ENCODE data around the gene ASIC1.

Gene ASIC1

GRCh38 chr12:50041062-50041860 is 16.1 kb upstream of the ASIC1 start:
- DNase-seq (ENCODE audit: low read depth): no peak

GRCh38 chr12:50041962-50042361 is 15.4 kb upstream of the ASIC1 start:
- DNase-seq (ENCODE audit: low read depth): no peak

GRCh38 chr12:50042693-50043092 is 14.7 kb upstream of the ASIC1 start:
- no peak for DNase-seq (ENCODE audit: low read depth)

GRCh38 chr12:50043308-50043707 is 14.1 kb upstream of the ASIC1 start:
- DNase-seq (ENCODE audit: low read depth): no peak

- DNase-seq (ENCODE audit: low read depth): no peak
Observed at GRCh38 chr12:50043854-50044253, 13.5 kb upstream of the ASIC1 start.

GRCh38 chr12:50047693-50048250 is 9.6 kb upstream of the ASIC1 start:
- no peak for DNase-seq (ENCODE audit: low read depth)

GRCh38 chr12:50049254-50050118 is 7.9 kb upstream of the ASIC1 start:
- no peak for DNase-seq (ENCODE audit: low read depth)

- DNase-seq (ENCODE audit: low read depth): no peak
Observed at GRCh38 chr12:50050119-50050385, 7.3 kb upstream of the ASIC1 start.

GRCh38 chr12:50050410-50051098 is 6.8 kb upstream of the ASIC1 start:
- DNase-seq (ENCODE audit: low read depth): no peak

GRCh38 chr12:50051101-50051806 is 6.1 kb upstream of the ASIC1 start:
- DNase-seq (ENCODE audit: low read depth): no peak

GRCh38 chr12:50052544-50052943 is 4.9 kb upstream of the ASIC1 start:
- no peak for DNase-seq (ENCODE audit: low read depth)

GRCh38 chr12:50052964-50053363 is 4.4 kb upstream of the ASIC1 start:
- no peak for DNase-seq (ENCODE audit: low read depth)

- no peak for DNase-seq (ENCODE audit: low read depth)
Observed at GRCh38 chr12:50053583-50053982, 3.8 kb upstream of the ASIC1 start.

GRCh38 chr12:50055831-50056638 is 1.4 kb upstream of the ASIC1 start:
- DNase-seq (ENCODE audit: low read depth): peak; percentile 27

GRCh38 chr12:50056639-50056976 is 788 bp upstream of the ASIC1 start:
- DNase-seq (ENCODE audit: low read depth): no peak

GRCh38 chr12:50057896-50058670 is 687 bp downstream of the ASIC1 start:
- no peak for DNase-seq (ENCODE audit: low read depth)

GRCh38 chr12:50058743-50059312 is 1.4 kb downstream of the ASIC1 start:
- no peak for DNase-seq (ENCODE audit: low read depth)

- peak; percentile 47 for DNase-seq (ENCODE audit: low read depth)
Observed at GRCh38 chr12:50059440-50060119, 2.2 kb downstream of the ASIC1 start.

GRCh38 chr12:50060120-50060468 is 2.7 kb downstream of the ASIC1 start:
- no peak for DNase-seq (ENCODE audit: low read depth)

- DNase-seq (ENCODE audit: low read depth): no peak
Observed at GRCh38 chr12:50061171-50061570, 3.8 kb downstream of the ASIC1 start.
